ENCODE measurements around the gene LDLRAD4. TPM values are rescaled to one million over a fixed set of nuclear protein-coding genes. Genes with fewer than 3 reads are reported as not detected.

LDLRAD4 gene
- total and polyA plus RNA-seq, 9 of the 15 experiments (the other 6 are each of a cell fraction or from before 2014, with no cell fraction given), result 0.01 TPM; not detected in 8

- H3K9me1 ChIP-seq (ENCODE audit: control insufficient read depth, insufficient read depth, low read length), result no peaks in the 10 kb centered on the region
- no peak overlapping the region for H3K4me2 ChIP-seq (ENCODE audit: insufficient read depth, low read length)
- 1% methylated on average over 5 of the region's 7 CpGs for WGBS (ENCODE audit: insufficient coverage, low coverage, missing lambda C conversion rate)
- in situ Hi-C loops (cut with MboI) (no loop called here), intact Hi-C loops (cut with micrococcal nuclease) (no loop called here)
- ATAC-seq (no peak), FAIRE-seq (no peak), DNase-seq (ENCODE audit: extremely low read depth in 1 of 4, low spot score in 3 of 4) (no peak)
- BruUV-seq (replicated peaks), result no TSS peak
- no peaks in the 10 kb centered on the region for H4K20me1 ChIP-seq (replicated peaks; ENCODE audit: control insufficient read depth, insufficient read depth, low read length)
- no peaks in the 10 kb centered on the region for H3K79me2 ChIP-seq (ENCODE audit: control insufficient read depth, insufficient read depth, low read length)
- H3K27ac ChIP-seq (ENCODE audit: extremely low read depth, low read depth, low read length), result no peak overlapping the region
- H3K4me1 ChIP-seq (replicated peaks in 1 of 2; ENCODE audit: control insufficient read depth in 2 of 2, insufficient read depth in 2 of 2, low read length in 2 of 2), result no peaks in the 10 kb centered on the region
- ChIA-PET POLR2A (interaction anchor here (1.0 kb wide), 1 partner anchor 9 kb away, joined by 3 read pairs; no protein-coding TSS in a partner anchor), CTCF (ENCODE audit: low intra/inter-chr PET ratio) (no interaction called here)
- H3K27me3 ChIP-seq (ENCODE audit: control insufficient read depth in 2 of 2, insufficient read depth in 2 of 2, low read length in 2 of 2), result peaks cover 0 to 14% of the 10 kb centered on the region in 2 experiments; a peak in 2 of 5 replicates
- no peaks in the 10 kb centered on the region for H3K36me3 ChIP-seq (ENCODE audit: control insufficient read depth, insufficient read depth, low read length)
- H3K4me3 ChIP-seq, result no peak overlapping the region
- H3K9ac ChIP-seq (ENCODE audit: insufficient read depth in 1 of 2, low read depth in 2 of 2, low read length in 2 of 2), result no peak overlapping the region
- no peak overlapping the region for H2AFZ ChIP-seq (ENCODE audit: low read depth, low read length)
- no peak for TF ChIP-seq ZNF217 (CRISPR knock-in tag; IDR thresholded peaks at IDR 0.05)
- no peak for TF ChIP-seq FOS (IDR thresholded peaks at IDR 0.05; ENCODE audit: extremely low read depth, insufficient read length)
- no peak for TF ChIP-seq SP1 (CRISPR knock-in tag; IDR thresholded peaks at IDR 0.05)
- no peak for TF ChIP-seq SMC3 (conservative IDR thresholded peaks at IDR 0.05; ENCODE audit: insufficient read depth, low read depth, low read length)
- TF ChIP-seq RBM17 (IDR thresholded peaks at IDR 0.05; ENCODE audit: borderline replicate concordance, low read depth, low read length), result no peak
- TF ChIP-seq, protein P1, sequence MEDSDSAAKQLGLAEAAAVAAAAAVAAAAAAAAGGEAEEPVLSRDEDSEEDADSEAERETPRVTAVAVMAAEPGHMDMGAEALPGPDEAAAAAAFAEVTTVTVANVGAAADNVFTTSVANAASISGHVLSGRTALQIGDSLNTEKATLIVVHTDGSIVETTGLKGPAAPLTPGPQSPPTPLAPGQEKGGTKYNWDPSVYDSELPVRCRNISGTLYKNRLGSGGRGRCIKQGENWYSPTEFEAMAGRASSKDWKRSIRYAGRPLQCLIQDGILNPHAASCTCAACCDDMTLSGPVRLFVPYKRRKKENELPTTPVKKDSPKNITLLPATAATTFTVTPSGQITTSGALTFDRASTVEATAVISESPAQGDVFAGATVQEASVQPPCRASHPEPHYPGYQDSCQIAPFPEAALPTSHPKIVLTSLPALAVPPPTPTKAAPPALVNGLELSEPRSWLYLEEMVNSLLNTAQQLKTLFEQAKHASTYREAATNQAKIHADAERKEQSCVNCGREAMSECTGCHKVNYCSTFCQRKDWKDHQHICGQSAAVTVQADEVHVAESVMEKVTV (CRISPR knock-in tag; IDR thresholded peaks at IDR 0.05), result no peak
- no peaks in the 10 kb centered on the region for H3K9me3 ChIP-seq (replicated peaks; ENCODE audit: control insufficient read depth, insufficient read depth, low read depth, low read length)
Observed at GRCh38 chr18:13517369-13517768, 298.8 kb downstream of the LDLRAD4 start.

Data from K562 (cell line).